HL-60 (cell line): Measurements from ENCODE around the gene TSPOAP1.

Experiments used
- DNase-seq, 2 experiments: peaks; one replicate each; pipeline ENCODE4 v3.0.0-alpha.2; 2010 to 2020; ENCODE audit warnings: low read depth in 1 of 2, low spot score in 1 of 2
- H3K27ac ChIP-seq: fragments of 250-450 bp; sonication (Bioruptor Pico); replicated peaks from 2 replicates; pipeline ENCODE4 v1.5.1; 2020; ENCODE audit warnings: mild to moderate bottlenecking, moderate library complexity
- H3K27me3 ChIP-seq: fragments of 250-450 bp; sonication (Bioruptor Pico); 2 replicates; pipeline ENCODE4 v1.5.1; 2021; ENCODE audit warnings: mild to moderate bottlenecking, moderate library complexity; ENCODE audit not compliant: insufficient read depth, poor library complexity, severe bottlenecking
- H3K4me3 ChIP-seq: replicated peaks from 2 replicates; pipeline ENCODE4 v1.5.1; 2011; ENCODE audit warnings: mild to moderate bottlenecking, control low read depth, low read length; ENCODE audit not compliant: insufficient read depth
- GABPA ChIP-seq: IDR thresholded peaks from 2 replicates; pipeline ENCODE4 v1.6.1; 2012; ENCODE audit warnings: low read depth
- POLR2AphosphoS5 ChIP-seq: IDR thresholded peaks from 2 replicates; pipeline ENCODE4 v1.6.1; 2012; ENCODE audit warnings: low read depth
- SPI1 ChIP-seq: IDR thresholded peaks from 2 replicates; pipeline ENCODE4 v1.6.1; 2012; ENCODE audit warnings: low read depth, mild to moderate bottlenecking, borderline replicate concordance
- TF ChIP-seq, protein P1 (sequence below): IDR thresholded peaks from 2 replicates; pipeline ENCODE4 v1.6.1; 2012; ENCODE audit warnings: low read depth; ENCODE audit not compliant: insufficient replicate concordance
- TF ChIP-seq, protein P2 (sequence below): IDR thresholded peaks from one replicate; pipeline ENCODE4 v1.5.1; 2011; ENCODE audit warnings: low read length, control low read depth, inconsistent platforms; ENCODE audit not compliant: insufficient read depth

The TSPOAP1 gene

DNA sequence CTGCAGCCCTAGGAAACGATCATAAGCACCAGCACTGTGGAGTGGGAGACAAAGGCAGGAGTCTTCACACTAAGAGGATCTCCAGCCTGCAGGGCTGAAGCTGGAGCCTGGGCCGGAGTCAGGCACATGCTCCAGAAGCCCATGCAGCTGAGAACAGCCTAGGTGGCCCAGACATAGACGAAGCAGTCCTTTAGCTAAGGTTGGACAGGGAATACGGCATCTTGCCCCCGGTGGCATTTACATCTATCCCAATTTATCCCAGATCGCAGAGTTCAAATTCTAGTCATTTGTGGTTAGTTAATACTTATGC lies 13.9 kb downstream of the TSPOAP1 start:
- DNase-seq, result no peak
- H3K27ac ChIP-seq, result no peak overlapping the region
- TF ChIP-seq, protein P1, sequence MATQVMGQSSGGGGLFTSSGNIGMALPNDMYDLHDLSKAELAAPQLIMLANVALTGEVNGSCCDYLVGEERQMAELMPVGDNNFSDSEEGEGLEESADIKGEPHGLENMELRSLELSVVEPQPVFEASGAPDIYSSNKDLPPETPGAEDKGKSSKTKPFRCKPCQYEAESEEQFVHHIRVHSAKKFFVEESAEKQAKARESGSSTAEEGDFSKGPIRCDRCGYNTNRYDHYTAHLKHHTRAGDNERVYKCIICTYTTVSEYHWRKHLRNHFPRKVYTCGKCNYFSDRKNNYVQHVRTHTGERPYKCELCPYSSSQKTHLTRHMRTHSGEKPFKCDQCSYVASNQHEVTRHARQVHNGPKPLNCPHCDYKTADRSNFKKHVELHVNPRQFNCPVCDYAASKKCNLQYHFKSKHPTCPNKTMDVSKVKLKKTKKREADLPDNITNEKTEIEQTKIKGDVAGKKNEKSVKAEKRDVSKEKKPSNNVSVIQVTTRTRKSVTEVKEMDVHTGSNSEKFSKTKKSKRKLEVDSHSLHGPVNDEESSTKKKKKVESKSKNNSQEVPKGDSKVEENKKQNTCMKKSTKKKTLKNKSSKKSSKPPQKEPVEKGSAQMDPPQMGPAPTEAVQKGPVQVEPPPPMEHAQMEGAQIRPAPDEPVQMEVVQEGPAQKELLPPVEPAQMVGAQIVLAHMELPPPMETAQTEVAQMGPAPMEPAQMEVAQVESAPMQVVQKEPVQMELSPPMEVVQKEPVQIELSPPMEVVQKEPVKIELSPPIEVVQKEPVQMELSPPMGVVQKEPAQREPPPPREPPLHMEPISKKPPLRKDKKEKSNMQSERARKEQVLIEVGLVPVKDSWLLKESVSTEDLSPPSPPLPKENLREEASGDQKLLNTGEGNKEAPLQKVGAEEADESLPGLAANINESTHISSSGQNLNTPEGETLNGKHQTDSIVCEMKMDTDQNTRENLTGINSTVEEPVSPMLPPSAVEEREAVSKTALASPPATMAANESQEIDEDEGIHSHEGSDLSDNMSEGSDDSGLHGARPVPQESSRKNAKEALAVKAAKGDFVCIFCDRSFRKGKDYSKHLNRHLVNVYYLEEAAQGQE, result no peak
- no peak for TF ChIP-seq SPI1
- no peak for TF ChIP-seq POLR2AphosphoS5
- TF ChIP-seq, protein P2, sequence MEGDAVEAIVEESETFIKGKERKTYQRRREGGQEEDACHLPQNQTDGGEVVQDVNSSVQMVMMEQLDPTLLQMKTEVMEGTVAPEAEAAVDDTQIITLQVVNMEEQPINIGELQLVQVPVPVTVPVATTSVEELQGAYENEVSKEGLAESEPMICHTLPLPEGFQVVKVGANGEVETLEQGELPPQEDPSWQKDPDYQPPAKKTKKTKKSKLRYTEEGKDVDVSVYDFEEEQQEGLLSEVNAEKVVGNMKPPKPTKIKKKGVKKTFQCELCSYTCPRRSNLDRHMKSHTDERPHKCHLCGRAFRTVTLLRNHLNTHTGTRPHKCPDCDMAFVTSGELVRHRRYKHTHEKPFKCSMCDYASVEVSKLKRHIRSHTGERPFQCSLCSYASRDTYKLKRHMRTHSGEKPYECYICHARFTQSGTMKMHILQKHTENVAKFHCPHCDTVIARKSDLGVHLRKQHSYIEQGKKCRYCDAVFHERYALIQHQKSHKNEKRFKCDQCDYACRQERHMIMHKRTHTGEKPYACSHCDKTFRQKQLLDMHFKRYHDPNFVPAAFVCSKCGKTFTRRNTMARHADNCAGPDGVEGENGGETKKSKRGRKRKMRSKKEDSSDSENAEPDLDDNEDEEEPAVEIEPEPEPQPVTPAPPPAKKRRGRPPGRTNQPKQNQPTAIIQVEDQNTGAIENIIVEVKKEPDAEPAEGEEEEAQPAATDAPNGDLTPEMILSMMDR, result no peak
- TF ChIP-seq GABPA, result no peak
- no peak overlapping the region for H3K4me3 ChIP-seq
- no peaks in the 10 kb centered on the region for H3K27me3 ChIP-seq

DNA sequence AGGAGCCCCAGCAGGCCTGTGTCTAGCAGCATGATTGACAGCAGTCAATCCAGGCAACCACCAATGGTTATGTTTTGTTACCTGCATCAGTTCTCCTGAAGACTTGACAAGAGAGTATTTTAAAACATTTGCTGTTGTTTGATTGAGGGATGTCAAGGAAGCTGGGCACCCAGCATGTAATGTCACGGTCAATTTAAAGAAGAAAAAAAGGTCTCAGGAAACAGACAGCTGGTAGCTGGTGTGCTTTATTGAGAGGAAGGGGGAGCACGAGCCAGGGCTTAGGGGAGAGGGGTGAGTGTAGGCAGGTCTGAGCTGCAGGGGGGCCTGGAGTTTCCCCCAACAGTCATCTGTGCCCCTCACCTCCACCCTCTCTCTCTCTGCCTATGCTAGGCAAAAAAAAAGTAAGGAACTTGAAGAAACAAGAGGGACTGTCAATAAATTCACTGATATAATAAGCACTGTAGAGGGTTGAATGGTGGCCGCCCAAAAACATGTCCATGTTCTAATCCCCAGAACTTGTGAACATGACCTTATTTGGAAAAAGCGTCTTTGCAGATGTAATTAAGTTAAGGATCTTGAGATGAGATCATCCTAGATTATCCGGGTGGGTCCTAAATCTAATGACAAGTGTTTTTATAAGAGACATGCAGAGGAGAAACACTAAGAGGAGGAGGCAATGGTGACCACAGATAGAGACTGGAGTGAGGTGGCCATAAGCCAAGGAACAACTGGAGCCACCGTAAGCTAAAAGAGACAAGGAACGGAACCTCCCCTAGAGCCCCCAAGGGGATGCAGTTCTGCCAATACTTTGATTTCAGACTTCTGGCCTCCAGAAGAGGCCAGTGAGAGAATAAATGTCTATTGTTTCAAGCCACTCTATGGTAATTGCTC lies 14.5 kb downstream of the TSPOAP1 start:
- Histone ChIP-seq H3K4me3 (no peak overlapping the region), H3K27ac (no peak overlapping the region), H3K27me3 (no peaks in the 10 kb centered on the region)
- TF ChIP-seq, protein P2, result no peak
- TF ChIP-seq GABPA (no peak), POLR2AphosphoS5 (no peak), SPI1 (no peak)
- TF ChIP-seq, protein P1, result no peak
- no peak for DNase-seq

DNA sequence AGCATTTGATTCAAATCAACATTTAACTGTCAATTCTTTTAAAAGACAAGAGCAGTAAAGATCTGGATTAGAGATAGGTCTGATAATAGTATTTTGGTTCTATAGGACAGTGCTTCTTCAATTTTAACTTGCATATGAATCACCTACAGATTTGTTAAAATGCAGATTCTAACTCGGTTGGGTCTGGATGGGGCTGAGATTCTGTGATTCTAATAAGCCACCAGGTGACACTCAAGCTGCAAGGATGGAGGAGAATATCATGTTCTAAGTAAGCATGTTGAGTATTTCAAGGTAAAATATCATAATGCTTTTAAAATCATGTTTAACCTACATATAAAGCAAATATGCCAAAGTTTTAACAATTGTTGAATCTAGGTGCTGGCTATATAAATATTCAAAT lies 15.8 kb downstream of the TSPOAP1 start:
- TF ChIP-seq, protein P2, result no peak
- TF ChIP-seq GABPA, result no peak
- TF ChIP-seq POLR2AphosphoS5, result no peak
- no peak for TF ChIP-seq SPI1
- TF ChIP-seq, protein P1, result no peak
- DNase-seq, result no peak
- Histone ChIP-seq H3K4me3 (no peak overlapping the region), H3K27ac (no peak overlapping the region), H3K27me3 (no peaks in the 10 kb centered on the region)
